Kidney (tissue), 14 donors: ENCODE data around the gene PIF1. TPM values are rescaled to one million over a fixed set of nuclear protein-coding genes. Genes with fewer than 3 reads are reported as not detected.

Source experiments
- DNase-seq, 5 donors: peaks; one replicate each; pipeline ENCODE4 v3.0.0-alpha.2; 2013 to 2020
- FAIRE-seq: peaks from 2 replicates; lab custom pipeline; 2012; peaks lifted over from hg19 to GRCh38; lab: Jason Lieb, UNC
- H3K27ac ChIP-seq, 2 donors: one replicate each; pipeline ENCODE4 v1.7.0; 2013; ENCODE audit warnings: low read depth in 2 of 2, low read length in 2 of 2, inconsistent platforms in 1 of 2
- H3K27me3 ChIP-seq: one replicate; pipeline ENCODE4 v1.7.1; 2013; ENCODE audit warnings: low read length, inconsistent platforms; ENCODE audit not compliant: control insufficient read depth, insufficient read depth
- H3K36me3 ChIP-seq, 3 donors: one replicate each; pipeline versions ENCODE4 v1.7.0 to v1.7.1; 2013; ENCODE audit warnings: low read length in 3 of 3, control low read depth in 1 of 3, inconsistent platforms in 1 of 3; ENCODE audit not compliant: insufficient read depth in 3 of 3, control insufficient read depth in 2 of 3
- H3K4me1 ChIP-seq, 3 donors: one replicate each; pipeline versions ENCODE4 v1.7.0 to v1.7.1; 2013; ENCODE audit warnings: low read length in 3 of 3, inconsistent platforms in 1 of 3, low read depth in 1 of 3; ENCODE audit not compliant: control insufficient read depth in 2 of 3, insufficient read depth in 2 of 3
- H3K4me3 ChIP-seq, 3 donors: one replicate each; pipeline versions ENCODE4 v1.7.0 to v1.8.1; 2013; ENCODE audit warnings: low read length in 3 of 3, control low read depth in 1 of 3, inconsistent platforms in 1 of 3
- H3K9ac ChIP-seq, 3 donors: one replicate each; pipeline versions ENCODE4 v1.7.0 to v1.7.1; 2013; ENCODE audit warnings: low read length in 3 of 3, control low read depth in 1 of 3, inconsistent platforms in 1 of 3
- H3K9me3 ChIP-seq, 3 donors: one replicate each; pipeline versions ENCODE4 v1.7.0 to v1.7.1; 2013; ENCODE audit warnings: low read length in 3 of 3, control low read depth in 1 of 3, inconsistent platforms in 1 of 3; ENCODE audit not compliant: control insufficient read depth in 2 of 3, insufficient read depth in 1 of 3
- CTCF ChIP-seq: IDR thresholded peaks from 3 replicates; pipeline ENCODE4 v1.5.1; 2012; ENCODE audit warnings: mild to moderate bottlenecking, moderate library complexity, borderline replicate concordance; ENCODE audit not compliant: insufficient read depth; ENCODE audit errors: extremely low read depth
- intact Hi-C: fragments of 100-400 bp; cut with DNase I; formaldehyde crosslinking; loops from one replicate; pipeline ENCODE4 v1.11.1; 2022
- polyA plus RNA-seq: library from polyadenylated mRNA; stranded (reverse); fragments of 350-450 nt; fragmentation: Illumina TruSeq; extraction: RNeasy Lipid Tissue Mini Kit (QIAGEN cat#74804); gene quantifications from one replicate; pipeline ENCODE4 v1.2.3, GENCODE V29; 2014; ENCODE audit warnings: low read depth, low replicate concordance; ENCODE audit not compliant: insufficient read depth
- total RNA-seq: library from RNA; stranded (reverse); fragmentation: NEBNext Ultra II Directional; extraction: Animal tissue kit (Norgen Biotek cat#: 25700); gene quantifications from one replicate; pipeline ENCODE4 v1.2.1, GENCODE V29; 2021
- donor health status: control.
- donor health status: control.
- donor health status: control.
- donor health status: control.
- donor health status: control.
- donor health status: DM: yes; HTN: yes; CAD: no.
- donor health status: Normal renal cell carcinoma (clear cell type).

Gene PIF1
- total and polyA plus RNA-seq, 2 donors from 2014 or later = 0.47 to 2.0 TPM

GRCh38 chr15:64842986-64843561, 17.6 kb upstream of the PIF1 start:
- peak overlapping the region; percentile 72 to 92 for H3K27ac ChIP-seq
- H3K27me3 ChIP-seq = no peaks in the 10 kb centered on the region
- intact Hi-C loops = loop anchor here (10.0 kb wide), 1 partner anchor 62 kb away; no protein-coding TSS in a partner anchor
- peaks cover 0 to 2% (median 0%) of the 10 kb centered on the region in 3 donors for H3K36me3 ChIP-seq
- FAIRE-seq = no peak
- peak overlapping the region; percentile 79 to 94 (median 83) for H3K4me3 ChIP-seq
- DNase-seq = peak in 1 of 5 donors; percentile 54
- H3K9me3 ChIP-seq = no peaks in the 10 kb centered on the region
- H3K9ac ChIP-seq = peak overlapping the region in 2 of 3 donors; percentile 0 to 95
- H3K4me1 ChIP-seq = peaks cover 0 to 35% (median 23%) of the 10 kb centered on the region in 3 donors
- TF ChIP-seq CTCF = no peak

- Histone ChIP-seq H3K9me3 (no peaks in the 10 kb centered on the region), H3K36me3 (no peaks in the 10 kb centered on the region), H3K9ac (peak overlapping the region; percentile 63 to 95 (median 71)), H3K4me3 (peak overlapping the region; percentile 79 to 94 (median 83)), H3K4me1 (peaks cover 0 to 32% (median 23%) of the 10 kb centered on the region in 3 donors), H3K27ac (peak overlapping the region; percentile 72 to 92), H3K27me3 (no peaks in the 10 kb centered on the region)
- peak in 2 of 5 donors; percentile 46 to 54 for DNase-seq
- intact Hi-C loops = loop anchor here (10.0 kb wide), 1 partner anchor 62 kb away; no protein-coding TSS in a partner anchor
- FAIRE-seq = no peak
- no peak for TF ChIP-seq CTCF
Observed at GRCh38 chr15:64842096-64842939, 16.9 kb upstream of the PIF1 start.

- peak within 1 kb of the TSS; percentile 81 to 94 (median 83) for H3K4me3 ChIP-seq
- DNase-seq (peak; percentile 98 to 100 (median 99)), FAIRE-seq (no peak)
- H3K4me1 ChIP-seq = peaks cover 0 to 29% (median 23%) of the 10 kb centered on the region in 3 donors
- no peak for TF ChIP-seq CTCF
- no peaks in the 10 kb centered on the region for H3K27me3 ChIP-seq
- H3K9ac ChIP-seq = peak within 1 kb of the TSS; percentile 71 to 95 (median 80)
- intact Hi-C loops = loop anchor here (10.0 kb wide), 1 partner anchor 63 kb away; no protein-coding TSS in a partner anchor
- no peaks in the 10 kb centered on the region for H3K36me3 ChIP-seq
- no peaks in the 10 kb centered on the region for H3K9me3 ChIP-seq
- H3K27ac ChIP-seq = peak within 1 kb of the TSS; percentile 88 to 95
Observed at GRCh38 chr15:64841344-64842095, 16.1 kb upstream of the PIF1 start, which contains the start of gene PLEKHO2. PLEKHO2 (plus strand) TSS chr15:64841915; CDS start chr15:64842017, 102 bp downstream.
